H9 (cell line): ENCODE measurements around the gene SPECC1L. TPM values are rescaled to one million over a fixed set of nuclear protein-coding genes. Genes with fewer than 3 reads are reported as not detected.

Source experiments
- DNase-seq: peaks from one replicate; pipeline ENCODE4 v3.0.0-alpha.2; 2017
- H2AFZ ChIP-seq: one replicate; pipeline ENCODE4 v1.6.1; 2013; ENCODE audit warnings: mild to moderate bottlenecking, low read length, control low read depth, moderate library complexity
- H2AK5ac ChIP-seq: 2 replicates; pipeline ENCODE4 v1.6.1; 2013; ENCODE audit warnings: low read length, control low read depth, mixed read lengths; ENCODE audit not compliant: insufficient read length
- H2BK120ac ChIP-seq: one replicate; pipeline ENCODE4 v1.6.1; 2013; ENCODE audit warnings: low read depth, mild to moderate bottlenecking, low read length, control low read depth, inconsistent platforms; ENCODE audit not compliant: poor library complexity, severe bottlenecking
- H2BK12ac ChIP-seq: 2 replicates; pipeline ENCODE4 v1.6.1; 2013; ENCODE audit warnings: low read length, control low read depth, mixed read lengths, low read depth; ENCODE audit not compliant: insufficient read length
- H2BK15ac ChIP-seq: 2 replicates; pipeline ENCODE4 v1.6.1; 2013; ENCODE audit warnings: low read depth, low read length, control low read depth
- H2BK20ac ChIP-seq: one replicate; pipeline ENCODE4 v1.6.1; 2013; ENCODE audit warnings: low read depth, mild to moderate bottlenecking, low read length, control low read depth, inconsistent platforms; ENCODE audit not compliant: poor library complexity, severe bottlenecking
- H2BK5ac ChIP-seq: 2 replicates; pipeline ENCODE4 v1.6.1; 2013; ENCODE audit warnings: low read length, control low read depth, mixed read lengths; ENCODE audit not compliant: insufficient read length
- H3K14ac ChIP-seq: 2 replicates; pipeline ENCODE4 v1.6.1; 2013; ENCODE audit warnings: low read length, control low read depth; ENCODE audit not compliant: insufficient read depth
- H3K18ac ChIP-seq: 2 replicates; pipeline ENCODE4 v1.6.1; 2013; ENCODE audit warnings: low read depth, mild to moderate bottlenecking, mixed read lengths, low read length, control low read depth; ENCODE audit not compliant: insufficient read length
- H3K23ac ChIP-seq: 2 replicates; pipeline ENCODE4 v1.6.1; 2013; ENCODE audit warnings: low read length, control low read depth, mixed read lengths, low read depth; ENCODE audit not compliant: insufficient read length
- H3K23me2 ChIP-seq: 2 replicates; pipeline ENCODE4 v1.6.1; 2013; ENCODE audit warnings: low read depth, mild to moderate bottlenecking, mixed read lengths, low read length, control low read depth; ENCODE audit not compliant: insufficient read length, poor library complexity, severe bottlenecking
- H3K27ac ChIP-seq: 2 replicates; pipeline ENCODE4 v1.5.1; 2013; ENCODE audit warnings: low read length, control low read depth, mixed read lengths, low read depth; ENCODE audit not compliant: insufficient read length
- H3K27me3 ChIP-seq: 2 replicates; pipeline ENCODE4 v1.6.1; 2013; ENCODE audit warnings: low read length, control low read depth, inconsistent platforms; ENCODE audit not compliant: insufficient read depth
- H3K4ac ChIP-seq: 2 replicates; pipeline ENCODE4 v1.6.1; 2013; ENCODE audit warnings: low read depth, mild to moderate bottlenecking, control low read depth, inconsistent platforms, low read length, moderate library complexity
- H3K4me1 ChIP-seq: 2 replicates; pipeline ENCODE4 v1.6.1; 2013; ENCODE audit warnings: low read length, control low read depth, inconsistent platforms; ENCODE audit not compliant: insufficient read depth
- H3K4me2 ChIP-seq: 2 replicates; pipeline ENCODE4 v1.6.1; 2013; ENCODE audit warnings: low read length, control low read depth, mixed read lengths; ENCODE audit not compliant: insufficient read length, insufficient read depth
- H3K56ac ChIP-seq: 2 replicates; pipeline ENCODE4 v1.6.1; 2013; ENCODE audit warnings: low read depth, mild to moderate bottlenecking, mixed read lengths, low read length, control low read depth; ENCODE audit not compliant: insufficient read length
- H3K79me1 ChIP-seq: 2 replicates; pipeline ENCODE4 v1.6.1; 2013; ENCODE audit warnings: low read depth, mild to moderate bottlenecking, moderate library complexity, low read length, control low read depth, inconsistent platforms; ENCODE audit not compliant: insufficient read depth, poor library complexity, severe bottlenecking
- H3K79me2 ChIP-seq: 2 replicates; pipeline ENCODE4 v1.6.1; 2013; ENCODE audit warnings: low read length, control low read depth, inconsistent platforms; ENCODE audit not compliant: insufficient read depth
- H3K9ac ChIP-seq: 2 replicates; pipeline ENCODE4 v1.6.1; 2013; ENCODE audit warnings: low read length, control low read depth, mixed read lengths; ENCODE audit not compliant: insufficient read length; ENCODE audit errors: extremely low read depth
- H3K9me3 ChIP-seq: one replicate; pipeline ENCODE4 v1.6.1; 2013; ENCODE audit warnings: low read depth, low read length, inconsistent platforms; ENCODE audit not compliant: control insufficient read depth
- H3T11ph ChIP-seq: one replicate; pipeline ENCODE4 v1.6.1; 2013; ENCODE audit warnings: mild to moderate bottlenecking, low read length, control low read depth, inconsistent platforms
- H4K20me1 ChIP-seq: one replicate; pipeline ENCODE4 v1.6.1; 2013; ENCODE audit not compliant: control insufficient read depth, insufficient read length, insufficient read depth
- H4K5ac ChIP-seq: 2 replicates; pipeline ENCODE4 v1.6.1; 2013; ENCODE audit warnings: low read depth, mild to moderate bottlenecking, mixed read lengths, low read length, control low read depth; ENCODE audit not compliant: insufficient read length
- H4K8ac ChIP-seq: replicated peaks from 2 replicates; pipeline ENCODE4 v1.6.1; 2013; ENCODE audit warnings: low read length, control low read depth, mixed read lengths, low read depth; ENCODE audit not compliant: insufficient read length
- H4K91ac ChIP-seq: 2 replicates; pipeline ENCODE4 v1.6.1; 2013; ENCODE audit warnings: low read depth, mild to moderate bottlenecking, moderate library complexity, mixed read lengths, low read length, control low read depth; ENCODE audit not compliant: insufficient read length
- H3K27ac Mint-ChIP-seq, 3 experiments: 2 replicates in 2 of 3; 3 replicates in 1 of 3; pipeline ENCODE4 v1.8.0; 2020 to 2021; ENCODE audit warnings: mixed read lengths in 3 of 3, mild to moderate bottlenecking in 1 of 3, moderate library complexity in 1 of 3
- H3K27me3 Mint-ChIP-seq: 2 replicates; pipeline ENCODE4 v1.8.0; 2021; ENCODE audit warnings: low read depth, mild to moderate bottlenecking, moderate library complexity, mixed read lengths
- H3K36me3 Mint-ChIP-seq, 3 experiments: 2 replicates in 2 of 3; 3 replicates in 1 of 3; pipeline ENCODE4 v1.8.0; 2020 to 2021; ENCODE audit warnings: low read depth in 3 of 3, mixed read lengths in 3 of 3; ENCODE audit not compliant: insufficient read depth in 1 of 3
- H3K4me1 Mint-ChIP-seq, 2 experiments: 2 replicates each; pipeline ENCODE4 v1.8.0; 2020; ENCODE audit warnings: mixed read lengths in 2 of 2
- H3K4me3 Mint-ChIP-seq, 2 experiments: 2 replicates in 1 of 2; 3 replicates in 1 of 2; pipeline ENCODE4 v1.8.0; 2020 to 2021; ENCODE audit warnings: mild to moderate bottlenecking in 2 of 2, mixed read lengths in 2 of 2, moderate library complexity in 1 of 2
- H3K9me3 Mint-ChIP-seq, 2 experiments: 2 replicates in 1 of 2; 3 replicates in 1 of 2; pipeline ENCODE4 v1.8.0; 2020; ENCODE audit warnings: mild to moderate bottlenecking in 2 of 2, mixed read lengths in 2 of 2, moderate library complexity in 1 of 2
- CTCF ChIP-seq: fragments of 200-600 bp; sonication (generic); conservative IDR thresholded peaks from 3 replicates; pipeline ENCODE4 v1.8.0; 2021; ENCODE audit warnings: antibody characterized with exemption, mild to moderate bottlenecking
- WGBS: extraction: QIAGEN DNeasy Blood & Tissue Kit; methylation state at CpG from one replicate; pipeline ENCODE4 v1.1.7; 2013; ENCODE audit warnings: missing lambda C conversion rate, low lambda C conversion rate, mixed read lengths; ENCODE audit not compliant: insufficient read length; ENCODE audit errors: extremely low coverage; 5-methylcytosine and 5-hydroxymethylcytosine counted together
- total RNA-seq: library from RNA; stranded (reverse); gene quantifications from 2 replicates; pipeline ENCODE4 v1.2.1, GENCODE V29; 2021

SPECC1L gene
- total RNA-seq, 1 experiment from 2014 or later: 57.1 TPM

- Histone ChIP-seq H3K27me3 (no peaks in the 10 kb centered on the region), H3K4me2 (no peak overlapping the region), H3K23ac (no peak overlapping the region), H2AK5ac (no peak overlapping the region), H4K20me1 (no peaks in the 10 kb centered on the region), H3K27ac (no peak overlapping the region), H2BK20ac (no peak overlapping the region), H2BK5ac (no peak overlapping the region), H3K56ac (no peak overlapping the region), H2BK12ac (no peak overlapping the region), H3K79me1 (no peaks in the 10 kb centered on the region), H3K4me1 (no peaks in the 10 kb centered on the region), H3T11ph (no peak overlapping the region), H3K23me2 (no peaks in the 10 kb centered on the region), H4K8ac (no peak overlapping the region), H3K4ac (no peak overlapping the region), H3K14ac (no peak overlapping the region), H4K91ac (no peak overlapping the region), H2BK15ac (no peak overlapping the region), H2BK120ac (no peak overlapping the region), H3K18ac (no peak overlapping the region), H3K79me2 (no peaks in the 10 kb centered on the region), H3K9me3 (no peaks in the 10 kb centered on the region), H4K5ac (no peak overlapping the region), H3K9ac (no peak overlapping the region), H2AFZ (no peak overlapping the region)
- H3K36me3 Mint-ChIP-seq: peaks cover 21 to 45% (median 44%) of the 10 kb centered on the region in 3 experiments
- H3K27ac Mint-ChIP-seq: no peak overlapping the region
- no peak for TF ChIP-seq CTCF
- H3K9me3 Mint-ChIP-seq: no peaks in the 10 kb centered on the region
- H3K27me3 Mint-ChIP-seq: no peaks in the 10 kb centered on the region; the same call in 1 of the 2 replicates
- no peak for DNase-seq
- WGBS: no CpG with 5 or more reads among the region's 3 CpGs
- no peak overlapping the region for H3K4me3 Mint-ChIP-seq
- H3K4me1 Mint-ChIP-seq: peaks cover 1 to 4% of the 10 kb centered on the region in 2 experiments; a peak in 3 of 4 replicates
Measured at GRCh38 chr22:24331468-24332440, 61.1 kb downstream of the SPECC1L start.
